Mucosa of rectum (tissue), 2 donors: ENCODE data around the gene LYPD5.
A peak's percentile ranks its signal among the peaks of the same experiment; 100 is the strongest.
"Not testable (repeated sequence)": the region's sequence is repeated elsewhere in the genome, so short reads cannot be mapped to it uniquely, and the experiment has no call there.

ENCODE experiments used
- H3K27ac ChIP-seq, 2 donors: one replicate each; pipeline ENCODE4 v1.7.0; 2013; ENCODE audit warnings: inconsistent platforms in 2 of 2, low read depth in 2 of 2, low read length in 2 of 2
- H3K27me3 ChIP-seq, 2 donors: one replicate each; pipeline ENCODE4 v1.7.0; 2013; ENCODE audit warnings: low read length in 2 of 2; ENCODE audit not compliant: control insufficient read depth in 2 of 2, insufficient read depth in 2 of 2
- H3K36me3 ChIP-seq, 2 donors: one replicate each; pipeline ENCODE4 v1.7.0; 2013; ENCODE audit warnings: low read length in 2 of 2; ENCODE audit not compliant: control insufficient read depth in 2 of 2, insufficient read depth in 2 of 2
- H3K4me1 ChIP-seq, 2 donors: one replicate each; pipeline ENCODE4 v1.7.0; 2013; ENCODE audit warnings: low read length in 2 of 2, mild to moderate bottlenecking in 1 of 2; ENCODE audit not compliant: control insufficient read depth in 2 of 2, insufficient read depth in 2 of 2
- H3K4me3 ChIP-seq, 2 donors: one replicate each; pipeline ENCODE4 v1.7.0; 2013; ENCODE audit warnings: low read length in 2 of 2
- H3K9ac ChIP-seq, 2 donors: one replicate each; pipeline ENCODE4 v1.7.0; 2013; ENCODE audit warnings: low read length in 2 of 2, low read depth in 1 of 2, mild to moderate bottlenecking in 1 of 2
- H3K9me3 ChIP-seq, 2 donors: one replicate each; pipeline ENCODE4 v1.7.0; 2013; ENCODE audit warnings: low read length in 2 of 2; ENCODE audit not compliant: control insufficient read depth in 2 of 2
- donor health status: healthy.
- donor health status: Normal muscosa, but diverticular disease.

Gene LYPD5

GRCh38 chr19:43802216-43802951, at the start of gene LYPD5:
Gene LYPD5, minus strand, starts transcription at chr19:43802447. Its CDS starts 67 bp downstream, at chr19:43802380.
- Histone ChIP-seq H3K9ac (no peak within 1 kb of the TSS), H3K27ac (no peak within 1 kb of the TSS), H3K9me3 (no peaks in the 10 kb centered on the region), H3K4me3 (no peak within 1 kb of the TSS), H3K27me3 (no peaks in the 10 kb centered on the region), H3K4me1 (peaks cover 5 to 13% of the 10 kb centered on the region in 2 donors), H3K36me3 (no peaks in the 10 kb centered on the region)

- no peak overlapping the region for H3K4me3 ChIP-seq
- no peak overlapping the region for H3K27ac ChIP-seq
- peaks cover 52 to 59% of the 10 kb centered on the region in 2 donors for H3K9me3 ChIP-seq
- H3K36me3 ChIP-seq, result peaks cover 14 to 41% of the 10 kb centered on the region in 2 donors
- H3K9ac ChIP-seq, result no peak overlapping the region
- no peaks in the 10 kb centered on the region for H3K27me3 ChIP-seq
- no peaks in the 10 kb centered on the region for H3K4me1 ChIP-seq
Observed at GRCh38 chr19:43848821-43849220, 46.6 kb upstream of the LYPD5 start.

- Histone ChIP-seq H3K27ac (no peak overlapping the region), H3K4me3 (peak overlapping the region in 1 of 2 donors; percentile 21), H3K27me3 (no peaks in the 10 kb centered on the region), H3K36me3 (peaks cover 23 to 50% of the 10 kb centered on the region in 2 donors), H3K4me1 (no peaks in the 10 kb centered on the region), H3K9ac (no peak overlapping the region), H3K9me3 (peaks cover 59 to 63% of the 10 kb centered on the region in 2 donors)
Observed at GRCh38 chr19:43847884-43848283, 45.6 kb upstream of the LYPD5 start.

GRCh38 chr19:43847246-43847645, 45.0 kb upstream of the LYPD5 start:
- Histone ChIP-seq H3K27ac (no peak overlapping the region), H3K4me1 (no peaks in the 10 kb centered on the region), H3K36me3 (peaks cover 30 to 56% of the 10 kb centered on the region in 2 donors), H3K4me3 (peak overlapping the region; percentile 15 to 16), H3K27me3 (no peaks in the 10 kb centered on the region), H3K9me3 (peaks cover 60 to 63% of the 10 kb centered on the region in 2 donors), H3K9ac (no peak overlapping the region)

GRCh38 chr19:43842007-43842406, 39.8 kb upstream of the LYPD5 start:
- Histone ChIP-seq H3K9ac (no peak overlapping the region), H3K36me3 (peaks cover 59 to 83% of the 10 kb centered on the region in 2 donors), H3K4me1 (no peaks in the 10 kb centered on the region), H3K27ac (no peak overlapping the region), H3K4me3 (no peak overlapping the region), H3K9me3 (peaks cover 55 to 68% of the 10 kb centered on the region in 2 donors), H3K27me3 (no peaks in the 10 kb centered on the region)

- H3K27me3 ChIP-seq, result no peaks in the 10 kb centered on the region
- H3K9me3 ChIP-seq, result peaks cover 56 to 82% of the 10 kb centered on the region in 2 donors
- peaks cover 79 to 82% of the 10 kb centered on the region in 2 donors for H3K36me3 ChIP-seq
- no peak overlapping the region for H3K9ac ChIP-seq
- no peak overlapping the region for H3K27ac ChIP-seq
- no peak overlapping the region for H3K4me3 ChIP-seq
- H3K4me1 ChIP-seq, result no peaks in the 10 kb centered on the region
Observed at GRCh38 chr19:43839139-43839538, 36.9 kb upstream of the LYPD5 start.

GRCh38 chr19:43826787-43827754, 24.8 kb upstream of the LYPD5 start, which contains the start of gene ZNF283:
Gene ZNF283, plus strand, starts transcription at chr19:43827321. Its CDS starts 6,184 bp downstream, at chr19:43833505.
- H3K4me3 ChIP-seq, result peak within 1 kb of the TSS; percentile 80 to 87
- H3K9ac ChIP-seq, result peak within 1 kb of the TSS; percentile 58 to 63
- peaks cover 0 to under 1% of the 10 kb centered on the region in 2 donors for H3K27me3 ChIP-seq
- H3K9me3 ChIP-seq, result peaks cover 0 to 2% of the 10 kb centered on the region in 2 donors
- peaks cover 0 to 4% of the 10 kb centered on the region in 2 donors for H3K4me1 ChIP-seq
- H3K36me3 ChIP-seq, result peaks cover 7 to 13% of the 10 kb centered on the region in 2 donors
- H3K27ac ChIP-seq, result peak within 1 kb of the TSS; percentile 27 to 65

GRCh38 chr19:43824572-43824971, 22.3 kb upstream of the LYPD5 start:
- H3K9me3 ChIP-seq, H3K9ac ChIP-seq, H3K4me1 ChIP-seq, H3K27ac ChIP-seq, H3K36me3 ChIP-seq, H3K4me3 ChIP-seq: not testable (repeated sequence)
- H3K27me3 ChIP-seq, result peaks cover 10 to 14% of the 10 kb centered on the region in 2 donors

GRCh38 chr19:43823856-43824255, 21.6 kb upstream of the LYPD5 start:
- H3K36me3 ChIP-seq, H3K4me3 ChIP-seq, H3K27ac ChIP-seq, H3K4me1 ChIP-seq, H3K9ac ChIP-seq, H3K9me3 ChIP-seq: not testable (repeated sequence)
- H3K27me3 ChIP-seq, result peaks cover 10 to 14% of the 10 kb centered on the region in 2 donors

- H3K27ac ChIP-seq, result no peak overlapping the region
- H3K36me3 ChIP-seq, result no peaks in the 10 kb centered on the region
- no peak overlapping the region for H3K9ac ChIP-seq
- H3K9me3 ChIP-seq, result no peaks in the 10 kb centered on the region
- peak overlapping the region in 1 of 2 donors; percentile 73 for H3K4me3 ChIP-seq
- H3K27me3 ChIP-seq, result peaks cover 10 to 14% of the 10 kb centered on the region in 2 donors
- peaks cover 0 to 3% of the 10 kb centered on the region in 2 donors for H3K4me1 ChIP-seq
Observed at GRCh38 chr19:43820884-43821215, 18.6 kb upstream of the LYPD5 start.
